ENCODE measurements around the gene SRD5A2.

SRD5A2 gene

DNA sequence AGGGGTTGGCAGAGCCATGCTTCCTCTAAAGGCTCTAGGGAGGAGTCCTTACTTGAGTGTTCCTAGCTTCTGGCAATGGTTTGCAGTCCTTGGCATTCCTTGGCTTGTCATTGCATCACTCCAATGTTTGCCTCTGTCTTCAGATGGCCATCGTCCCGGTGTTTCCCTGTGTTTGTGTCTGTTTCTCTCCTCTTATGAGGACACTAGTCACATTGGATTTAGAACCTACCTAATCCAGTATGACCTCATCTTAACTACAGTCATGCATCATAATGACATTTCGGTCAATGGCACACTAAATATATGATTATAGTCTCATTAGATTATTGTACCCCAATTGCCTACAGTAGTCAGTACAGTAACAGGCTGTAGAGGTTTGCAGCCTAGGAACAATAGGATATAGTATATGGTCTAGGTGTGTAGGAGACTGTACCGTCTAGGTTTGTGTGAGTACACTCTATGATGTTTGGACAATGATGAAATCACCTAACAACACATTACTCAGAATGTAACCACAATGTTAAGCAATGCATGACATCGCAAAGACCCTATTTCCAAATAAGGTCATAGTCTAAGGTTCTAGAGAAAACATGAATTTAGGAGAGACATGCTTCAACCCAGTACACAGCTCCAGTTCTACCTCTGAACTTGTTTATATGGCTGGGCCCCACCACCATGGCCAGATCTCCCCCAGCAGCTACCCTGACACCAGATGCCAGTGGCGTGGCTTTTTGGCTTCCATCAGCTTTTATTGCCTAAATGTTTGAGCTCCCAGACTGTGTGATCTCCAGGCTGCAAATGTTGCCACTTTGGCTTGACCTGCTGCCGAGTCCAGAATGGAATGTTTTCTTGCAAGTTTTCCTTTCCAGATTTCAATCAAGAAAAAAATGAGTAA is 22.1 kb downstream of the SRD5A2 start:
- no peak for DNase-seq (ENCODE audit: extremely low spot score)
- no peak for TF ChIP-seq CTCF (IDR thresholded peaks at IDR 0.05; ENCODE audit: control extremely low read depth, extremely low read depth, low read depth, missing control alignments)
- ChIA-PET CTCF (interaction anchor here (0.9 kb wide), 1 partner anchor 35 kb away, joined by 3 read pairs; no protein-coding TSS in a partner anchor), POLR2A (no interaction called here)

DNA sequence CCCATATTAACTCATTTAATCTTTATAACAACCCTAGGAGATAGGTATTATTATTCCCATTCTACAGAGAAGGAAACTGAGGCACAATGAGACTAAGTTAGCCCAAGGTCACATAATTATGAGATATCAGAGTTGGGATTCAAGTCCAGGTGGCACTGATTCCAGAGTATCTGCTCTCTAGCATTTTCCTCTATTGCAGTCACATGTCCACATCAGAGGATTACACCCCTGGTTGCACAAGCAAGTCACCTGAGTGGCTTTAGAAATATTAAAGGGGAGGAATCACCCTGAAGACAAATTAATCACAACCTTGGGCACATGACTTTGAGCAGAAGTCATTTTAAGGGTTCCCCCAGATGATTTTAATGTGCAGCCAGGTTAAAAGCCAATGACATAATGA is 23.8 kb downstream of the SRD5A2 start:
- no peak for TF ChIP-seq CTCF (IDR thresholded peaks at IDR 0.05; ENCODE audit: control extremely low read depth, extremely low read depth, low read depth, missing control alignments)
- no peak for DNase-seq (ENCODE audit: extremely low spot score)
- ChIA-PET POLR2A (no interaction called here), CTCF (no interaction called here)

GRCh38 chr2:31555967-31556706 is 24.6 kb downstream of the SRD5A2 start:
- ChIA-PET POLR2A (no interaction called here), CTCF (no interaction called here)
- DNase-seq (ENCODE audit: extremely low spot score), result no peak
- TF ChIP-seq CTCF (IDR thresholded peaks at IDR 0.05; ENCODE audit: control extremely low read depth, extremely low read depth, low read depth, missing control alignments), result no peak

DNA sequence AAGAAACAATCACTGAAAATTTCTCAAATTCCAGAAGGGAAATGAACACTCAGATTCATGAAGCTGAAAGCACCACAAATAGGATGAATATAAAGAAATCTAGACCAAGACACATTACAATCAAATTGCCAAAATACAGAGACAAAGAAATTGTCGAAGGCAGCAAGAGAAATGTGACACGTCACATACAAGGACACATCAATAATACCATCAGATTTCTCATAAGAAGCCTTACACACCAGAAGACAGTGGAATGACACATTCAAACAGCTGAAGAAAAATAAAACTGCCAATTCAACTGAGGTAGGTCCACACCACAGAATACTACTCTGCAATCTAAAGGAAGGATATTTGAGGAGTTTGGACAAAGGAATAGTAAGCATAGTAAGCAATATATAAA is 27.4 kb downstream of the SRD5A2 start:
- DNase-seq (ENCODE audit: extremely low spot score), result no peak
- ChIA-PET CTCF (interaction anchor here (1.0 kb wide), 1 partner anchor 20 kb away, joined by 3 read pairs; no protein-coding TSS in a partner anchor), POLR2A (no interaction called here)
- no peak for TF ChIP-seq CTCF (IDR thresholded peaks at IDR 0.05; ENCODE audit: control extremely low read depth, extremely low read depth, low read depth, missing control alignments)

DNA sequence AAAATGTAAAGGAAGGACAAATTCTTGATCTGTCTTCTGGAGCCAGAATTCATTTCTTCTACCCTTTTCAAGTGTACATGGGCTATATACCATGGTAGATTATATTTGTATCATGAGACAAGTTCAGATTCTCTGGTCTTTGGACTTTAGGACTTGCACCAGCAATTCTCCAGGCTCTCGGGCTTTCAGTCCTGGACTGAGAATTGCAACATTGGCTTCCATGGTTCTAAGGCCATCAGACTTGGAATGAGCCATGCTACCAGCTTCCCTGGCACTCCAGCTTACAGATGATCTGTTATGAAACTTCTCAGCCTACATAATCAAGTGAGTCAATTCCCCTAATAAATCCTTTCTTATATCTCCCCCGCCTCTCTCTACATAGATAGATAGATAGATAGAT is 33.3 kb downstream of the SRD5A2 start:
- no peak for DNase-seq (ENCODE audit: extremely low spot score)
- CTCF ChIA-PET, result no interaction called here
- no peak for TF ChIP-seq CTCF (IDR thresholded peaks at IDR 0.05; ENCODE audit: control extremely low read depth, extremely low read depth, low read depth, missing control alignments)
- POLR2A ChIA-PET, result no interaction called here

GRCh38 chr2:31541853-31542252 is 38.9 kb downstream of the SRD5A2 start:
- ChIA-PET CTCF (no interaction called here), POLR2A (no interaction called here)
- no peak for DNase-seq (ENCODE audit: extremely low spot score)
- TF ChIP-seq CTCF (IDR thresholded peaks at IDR 0.05; ENCODE audit: control extremely low read depth, extremely low read depth, low read depth, missing control alignments), result no peak

All from GM10248 (cell line).